Muscle of leg (tissue), 11 donors: ENCODE results near the gene MTNR1A. TPM values are rescaled to one million over a fixed set of nuclear protein-coding genes. Genes with fewer than 3 reads are reported as not detected.
A peak's percentile ranks its signal among the peaks of the same experiment; 100 is the strongest.

Experiments used
- DNase-seq: peaks from one replicate; pipeline ENCODE4 v3.0.0; 2013
- H3K27ac ChIP-seq: one replicate; pipeline ENCODE4 v1.5.1; 2013; ENCODE audit warnings: mild to moderate bottlenecking, low read length, control low read depth
- H3K27me3 ChIP-seq: one replicate; pipeline ENCODE4 v1.6.1; 2013; ENCODE audit warnings: low read length; ENCODE audit not compliant: control insufficient read depth, insufficient read depth
- H3K36me3 ChIP-seq: one replicate; pipeline ENCODE4 v1.6.1; 2013; ENCODE audit warnings: low read length; ENCODE audit not compliant: control insufficient read depth, insufficient read depth
- H3K4me1 ChIP-seq: one replicate; pipeline ENCODE4 v1.6.1; 2013; ENCODE audit warnings: low read length; ENCODE audit not compliant: control insufficient read depth, insufficient read depth
- H3K4me3 ChIP-seq: one replicate; pipeline ENCODE4 v1.5.1; 2013; ENCODE audit warnings: low read length, control low read depth
- H3K9me3 ChIP-seq: replicated peaks from 2 replicates; pipeline ENCODE4 v1.6.1; 2013; ENCODE audit warnings: low read depth, low read length; ENCODE audit not compliant: control insufficient read depth
- WGBS: methylation state at CpG from one replicate; pipeline ENCODE4 v1.1.5; 2013; ENCODE audit warnings: missing lambda C conversion rate; ENCODE audit not compliant: insufficient coverage; 5-methylcytosine and 5-hydroxymethylcytosine counted together
- polyA plus RNA-seq, 8 donors: library from polyadenylated mRNA; unstranded; fragments of 120-200 nt; gene quantifications; one replicate each; pipeline versions ENCODE4 v1.2.1 to v1.2.3, GENCODE V29; 2013; ENCODE audit warnings: inconsistent platforms in 1 of 8, low replicate concordance in 1 of 8; ENCODE audit not compliant: insufficient read length in 8 of 8, insufficient read depth in 1 of 8
- total RNA-seq: library from RNA; stranded (reverse); fragments of 120-200 nt; gene quantifications from one replicate; pipeline ENCODE4 v1.2.4, GENCODE V29; 2013

The MTNR1A gene
- total and polyA plus RNA-seq, 9 donors = 0.09 to 0.20 (median 0.13) TPM; not detected in 5

GRCh38 chr4:186500721-186501304 is 54.6 kb downstream of the MTNR1A start:
- no peaks in the 10 kb centered on the region for H3K9me3 ChIP-seq
- WGBS = 77% methylated on average over 39 of the region's 39 CpGs
- no peaks in the 10 kb centered on the region for H3K27me3 ChIP-seq
- no peak overlapping the region for H3K27ac ChIP-seq
- H3K36me3 ChIP-seq = no peaks in the 10 kb centered on the region
- H3K4me1 ChIP-seq = no peaks in the 10 kb centered on the region
- no peak for DNase-seq
- H3K4me3 ChIP-seq = no peak overlapping the region

- no peaks in the 10 kb centered on the region for H3K36me3 ChIP-seq
- no peaks in the 10 kb centered on the region for H3K27me3 ChIP-seq
- no peaks in the 10 kb centered on the region for H3K4me1 ChIP-seq
Measured at GRCh38 chr4:186499467-186499866, 55.9 kb downstream of the MTNR1A start.

GRCh38 chr4:186497043-186497442 is 58.3 kb downstream of the MTNR1A start:
- 100% methylated on average over 1 of the region's 8 CpGs for WGBS
- Histone ChIP-seq H3K4me3 (no peak overlapping the region), H3K4me1 (no peaks in the 10 kb centered on the region), H3K9me3 (peaks cover 4% of the 10 kb centered on the region), H3K27me3 (no peaks in the 10 kb centered on the region), H3K27ac (no peak overlapping the region), H3K36me3 (no peaks in the 10 kb centered on the region)
- no peak for DNase-seq

More at GRCh38 chr4:186499467-186499866, 55.9 kb downstream of the MTNR1A start:
- DNase-seq = no peak
- H3K27ac ChIP-seq = no peak overlapping the region
- H3K4me3 ChIP-seq = no peak overlapping the region
- H3K9me3 ChIP-seq = no peaks in the 10 kb centered on the region
- WGBS = 93% methylated on average over 4 of the region's 4 CpGs

- no peaks in the 10 kb centered on the region for H3K4me1 ChIP-seq
- H3K36me3 ChIP-seq = no peaks in the 10 kb centered on the region
- no peak for DNase-seq
- WGBS = no CpG with 5 or more reads among the region's 1 CpG
- no peak overlapping the region for H3K27ac ChIP-seq
- H3K4me3 ChIP-seq = no peak overlapping the region
- H3K27me3 ChIP-seq = no peaks in the 10 kb centered on the region
- H3K9me3 ChIP-seq = peaks cover 4% of the 10 kb centered on the region
Measured at GRCh38 chr4:186494496-186494895, 60.9 kb downstream of the MTNR1A start.

- Histone ChIP-seq H3K4me3 (no peak overlapping the region), H3K36me3 (no peaks in the 10 kb centered on the region), H3K4me1 (peaks cover 6% of the 10 kb centered on the region), H3K9me3 (no peaks in the 10 kb centered on the region), H3K27ac (no peak overlapping the region), H3K27me3 (no peaks in the 10 kb centered on the region)
- DNase-seq = no peak
- 100% methylated on average over 2 of the region's 9 CpGs for WGBS
Measured at GRCh38 chr4:186487726-186488125, 67.6 kb downstream of the MTNR1A start.

- 17% methylated on average over 11 of the region's 11 CpGs for WGBS
- peak overlapping the region; percentile 15 for H3K4me3 ChIP-seq
- DNase-seq = peak; percentile 60
Measured at GRCh38 chr4:186486172-186486571, 69.2 kb downstream of the MTNR1A start.

GRCh38 chr4:186485561-186486062 is 69.8 kb downstream of the MTNR1A start:
- peak overlapping the region; percentile 46 for H3K4me3 ChIP-seq
- no peaks in the 10 kb centered on the region for H3K9me3 ChIP-seq
- peaks cover 6% of the 10 kb centered on the region for H3K4me1 ChIP-seq
- H3K27me3 ChIP-seq = no peaks in the 10 kb centered on the region
- H3K27ac ChIP-seq = peak overlapping the region; percentile 29
- WGBS = 2% methylated on average over 9 of the region's 14 CpGs
- H3K36me3 ChIP-seq = no peaks in the 10 kb centered on the region
- peak; percentile 52 for DNase-seq

More at GRCh38 chr4:186486172-186486571, 69.2 kb downstream of the MTNR1A start:
- Histone ChIP-seq H3K9me3 (no peaks in the 10 kb centered on the region), H3K36me3 (no peaks in the 10 kb centered on the region), H3K4me1 (peaks cover 6% of the 10 kb centered on the region), H3K27ac (no peak overlapping the region), H3K27me3 (no peaks in the 10 kb centered on the region)

GRCh38 chr4:186485150-186485549 is 70.2 kb downstream of the MTNR1A start:
- no peak for DNase-seq
- Histone ChIP-seq H3K4me1 (peaks cover 6% of the 10 kb centered on the region), H3K27me3 (no peaks in the 10 kb centered on the region), H3K9me3 (no peaks in the 10 kb centered on the region), H3K4me3 (peak overlapping the region; percentile 46), H3K36me3 (no peaks in the 10 kb centered on the region), H3K27ac (no peak overlapping the region)
- 40% methylated on average over 1 of the region's 5 CpGs for WGBS

- WGBS = 96% methylated on average over 13 of the region's 16 CpGs
- H3K4me3 ChIP-seq = no peak overlapping the region
- no peak overlapping the region for H3K27ac ChIP-seq
- no peak for DNase-seq
- no peaks in the 10 kb centered on the region for H3K27me3 ChIP-seq
- H3K9me3 ChIP-seq = no peaks in the 10 kb centered on the region
- peaks cover 6% of the 10 kb centered on the region for H3K4me1 ChIP-seq
- H3K36me3 ChIP-seq = no peaks in the 10 kb centered on the region
Measured at GRCh38 chr4:186483656-186484055, 71.7 kb downstream of the MTNR1A start.
